Endothelial cell of umbilical vein (primary cell): ENCODE results near the gene NOTCH1.

ENCODE experiments used
- CTCF ChIP-seq, 2 donors: IDR thresholded peaks; 1 replicate in 1 of 2; 2 replicates in 1 of 2; pipeline ENCODE4 v1.5.1; 2011; ENCODE audit warnings: low read length in 2 of 2, mild to moderate bottlenecking in 2 of 2, moderate library complexity in 2 of 2, control low read depth in 1 of 2, inconsistent platforms in 1 of 2, low read depth in 1 of 2; ENCODE audit not compliant: insufficient read depth in 1 of 2; ENCODE audit errors: extremely low read depth in 1 of 2
- EZH2 ChIP-seq: IDR thresholded peaks from 2 replicates; pipeline ENCODE4 v1.6.1; 2012; ENCODE audit warnings: borderline replicate concordance, low read depth, mild to moderate bottlenecking, moderate library complexity, low read length, inconsistent platforms; ENCODE audit not compliant: severe bottlenecking
- FOS ChIP-seq: IDR thresholded peaks from 2 replicates; pipeline ENCODE4 v1.6.1; 2011; ENCODE audit warnings: mild to moderate bottlenecking, low read length, moderate library complexity, borderline replicate concordance; ENCODE audit not compliant: insufficient read depth
- GATA2 ChIP-seq: IDR thresholded peaks from 2 replicates; pipeline ENCODE4 v1.7.0; 2011; ENCODE audit warnings: low read depth, mild to moderate bottlenecking, moderate library complexity, mixed read lengths, low read length; ENCODE audit not compliant: insufficient read length, insufficient read depth
- JUN ChIP-seq: IDR thresholded peaks from 2 replicates; pipeline ENCODE4 v1.6.1; 2011; ENCODE audit warnings: borderline replicate concordance, low read depth; ENCODE audit not compliant: insufficient read length, insufficient read depth
- POLR2A ChIP-seq: IDR thresholded peaks from 2 replicates; pipeline ENCODE4 v1.6.1; 2012; ENCODE audit warnings: low read depth, mild to moderate bottlenecking, control low read depth, low read length
- POLR2AphosphoS5 ChIP-seq: IDR thresholded peaks from 2 replicates; pipeline ENCODE4 v1.6.1; 2012; ENCODE audit warnings: low read depth, mild to moderate bottlenecking, control low read depth, low read length, moderate library complexity; ENCODE audit not compliant: insufficient read depth

GRCh38 chr9:136447173-136447778, 98.6 kb downstream of the NOTCH1 start:
- TF ChIP-seq EZH2 (no peak), POLR2A (no peak), POLR2AphosphoS5 (no peak), CTCF (IDR thresholded peaks at IDR 0.05; ENCODE audit: extremely low read depth in 1 of 2, insufficient read depth in 1 of 2, low read depth in 1 of 2, low read length in 2 of 2) (no peak), FOS (no peak), JUN (no peak), GATA2 (no peak)
